HG02852 (cell line): ENCODE measurements around the gene TRABD2B.

Experiments
- ATAC-seq: cut with Tn5 transposase; IDR thresholded peaks from one replicate; pipeline ENCODE4 v1.9.1; 2021; ENCODE audit warnings: mild to moderate bottlenecking, moderate library complexity; ENCODE audit not compliant: unreplicated experiment

The TRABD2B gene

GRCh38 chr1:48022306-48022705 lies 25.1 kb upstream of the TRABD2B start:
- no peak for ATAC-seq

- ATAC-seq, result no peak
These were observed 24.6 kb upstream of the TRABD2B start for GRCh38 chr1:48021792-48022191.

GRCh38 chr1:48019714-48020315 lies 22.6 kb upstream of the TRABD2B start:
- no peak for ATAC-seq

GRCh38 chr1:48018799-48019198 lies 21.6 kb upstream of the TRABD2B start:
- no peak for ATAC-seq

- ATAC-seq, result no peak
These were observed 20.5 kb upstream of the TRABD2B start for GRCh38 chr1:48017716-48018115.

- no peak for ATAC-seq
These were observed 19.3 kb upstream of the TRABD2B start for GRCh38 chr1:48016515-48016914.

- no peak for ATAC-seq
These were observed 16.1 kb upstream of the TRABD2B start for GRCh38 chr1:48013270-48013669.

GRCh38 chr1:48007047-48007446 lies 9.9 kb upstream of the TRABD2B start:
- ATAC-seq, result no peak

- ATAC-seq, result no peak
These were observed 9.1 kb upstream of the TRABD2B start for GRCh38 chr1:48006264-48006663.

GRCh38 chr1:48005253-48006117 lies 8.3 kb upstream of the TRABD2B start:
- ATAC-seq, result no peak

- no peak for ATAC-seq
These were observed 6.8 kb upstream of the TRABD2B start for GRCh38 chr1:48003741-48004531.

GRCh38 chr1:48002142-48002541 lies 5.0 kb upstream of the TRABD2B start:
- ATAC-seq, result no peak

- no peak for ATAC-seq
These were observed 4.5 kb upstream of the TRABD2B start for GRCh38 chr1:48001696-48002095.

- no peak for ATAC-seq
These were observed 3.7 kb upstream of the TRABD2B start for GRCh38 chr1:48000883-48001282.

GRCh38 chr1:47999097-47999496 lies 1.9 kb upstream of the TRABD2B start:
- no peak for ATAC-seq

- ATAC-seq, result no peak
These were observed 1.3 kb upstream of the TRABD2B start for GRCh38 chr1:47998396-47998990.

GRCh38 chr1:47996406-47997226 lies 569 bp downstream of the TRABD2B start:
- peak; percentile 10 for ATAC-seq

GRCh38 chr1:47996060-47996405 lies 1.2 kb downstream of the TRABD2B start:
- no peak for ATAC-seq

- no peak for ATAC-seq
These were observed 1.7 kb downstream of the TRABD2B start for GRCh38 chr1:47995306-47996050.
